Forelimb muscle (tissue), 1 donor: ENCODE measurements around the gene MSI2. TPM values are rescaled to one million over a fixed set of nuclear protein-coding genes. Genes with fewer than 3 reads are reported as not detected.

Experiments
- DNase-seq: peaks from one replicate; pipeline ENCODE4 v3.0.0-alpha.2; 2013; ENCODE audit warnings: low read depth
- polyA plus RNA-seq: library from polyadenylated mRNA; unstranded; fragments of 120-200 nt; gene quantifications from one replicate; pipeline ENCODE4 v1.2.1, GENCODE V29; 2013; ENCODE audit not compliant: insufficient read length

MSI2 gene
- polyA plus RNA-seq, 1 donor: 31.6 TPM

GRCh38 chr17:57246257-57246656 lies 10.1 kb upstream of the MSI2 start:
- DNase-seq: no peak

GRCh38 chr17:57247261-57247660 lies 9.1 kb upstream of the MSI2 start:
- DNase-seq: no peak

GRCh38 chr17:57247913-57248312 lies 8.4 kb upstream of the MSI2 start:
- DNase-seq: no peak

GRCh38 chr17:57249520-57249919 lies 6.8 kb upstream of the MSI2 start:
- DNase-seq: no peak

GRCh38 chr17:57251211-57251787 lies 5.0 kb upstream of the MSI2 start:
- no peak for DNase-seq

- no peak for DNase-seq
Observed at GRCh38 chr17:57253362-57254065, 2.8 kb upstream of the MSI2 start.

GRCh38 chr17:57255182-57255775 lies 1.0 kb upstream of the MSI2 start:
- no peak for DNase-seq

GRCh38 chr17:57256708-57257112 lies 387 bp downstream of the MSI2 start:
- DNase-seq: no peak

GRCh38 chr17:57257195-57257894 lies 1.0 kb downstream of the MSI2 start:
- no peak for DNase-seq

GRCh38 chr17:57257895-57258851 lies 1.9 kb downstream of the MSI2 start:
- no peak for DNase-seq

GRCh38 chr17:57259306-57259705 lies 3.0 kb downstream of the MSI2 start:
- no peak for DNase-seq

GRCh38 chr17:57259817-57260216 lies 3.5 kb downstream of the MSI2 start:
- DNase-seq: no peak

GRCh38 chr17:57260325-57261083 lies 4.2 kb downstream of the MSI2 start:
- DNase-seq: no peak

GRCh38 chr17:57261084-57261461 lies 4.8 kb downstream of the MSI2 start:
- no peak for DNase-seq

GRCh38 chr17:57262557-57262956 lies 6.2 kb downstream of the MSI2 start:
- DNase-seq: no peak

- no peak for DNase-seq
Observed at GRCh38 chr17:57264250-57264649, 7.9 kb downstream of the MSI2 start.

GRCh38 chr17:57264776-57265175 lies 8.5 kb downstream of the MSI2 start:
- no peak for DNase-seq

GRCh38 chr17:57266902-57267311 lies 10.6 kb downstream of the MSI2 start:
- DNase-seq: no peak

- DNase-seq: no peak
Observed at GRCh38 chr17:57268181-57268580, 11.9 kb downstream of the MSI2 start.

- no peak for DNase-seq
Observed at GRCh38 chr17:57269052-57269451, 12.7 kb downstream of the MSI2 start.
